ENCODE results near the gene COBL.
"Not testable (repeated sequence)": the region's sequence is repeated elsewhere in the genome, so short reads cannot be mapped to it uniquely, and the experiment has no call there.

The COBL gene

DNA sequence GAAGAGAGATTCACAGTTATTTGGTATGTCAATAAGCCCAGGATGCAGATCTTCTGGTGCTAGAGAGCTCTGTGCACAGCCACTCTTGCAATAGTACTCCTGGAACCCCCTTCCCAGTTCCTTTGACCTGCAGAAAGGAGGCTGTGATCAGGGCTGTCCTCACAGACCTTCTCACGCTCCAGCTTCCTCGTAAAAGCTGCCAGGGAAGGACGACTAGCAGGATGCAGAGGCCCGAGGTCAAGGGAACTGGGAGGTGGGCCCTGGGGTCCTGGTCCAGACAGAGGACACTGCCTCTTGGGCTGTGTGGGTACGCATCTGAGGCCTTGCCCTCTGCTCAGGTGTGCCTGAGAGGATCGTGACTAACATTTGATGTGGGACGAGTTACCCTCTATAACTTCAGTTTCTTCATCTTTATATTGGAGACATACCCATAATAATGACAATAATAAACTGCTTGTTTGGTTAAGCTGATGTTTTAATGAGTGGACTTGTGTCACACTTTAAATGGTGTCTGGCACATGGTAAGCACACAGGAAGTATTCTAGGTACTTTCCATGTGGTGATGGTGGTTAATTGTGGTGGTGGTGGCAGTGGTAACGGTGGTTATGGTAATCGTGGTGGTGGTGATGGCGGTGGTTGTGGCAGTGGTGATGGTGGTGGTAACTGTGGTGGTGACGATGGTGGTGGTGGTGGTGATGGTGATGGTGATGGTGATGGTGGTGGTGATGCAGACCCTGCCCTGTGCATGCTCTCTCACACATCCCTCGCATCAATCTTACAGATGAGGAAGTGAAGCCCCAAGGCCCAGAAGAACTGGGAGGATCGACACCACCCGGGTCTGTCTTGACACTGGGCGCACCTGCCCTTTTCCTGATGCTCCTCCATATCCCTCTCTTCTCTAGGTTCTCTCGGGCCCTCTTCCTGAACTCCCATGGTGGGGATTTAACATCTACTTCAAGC lies 298.8 kb downstream of the COBL start:
- no peak for DNase-seq

DNA sequence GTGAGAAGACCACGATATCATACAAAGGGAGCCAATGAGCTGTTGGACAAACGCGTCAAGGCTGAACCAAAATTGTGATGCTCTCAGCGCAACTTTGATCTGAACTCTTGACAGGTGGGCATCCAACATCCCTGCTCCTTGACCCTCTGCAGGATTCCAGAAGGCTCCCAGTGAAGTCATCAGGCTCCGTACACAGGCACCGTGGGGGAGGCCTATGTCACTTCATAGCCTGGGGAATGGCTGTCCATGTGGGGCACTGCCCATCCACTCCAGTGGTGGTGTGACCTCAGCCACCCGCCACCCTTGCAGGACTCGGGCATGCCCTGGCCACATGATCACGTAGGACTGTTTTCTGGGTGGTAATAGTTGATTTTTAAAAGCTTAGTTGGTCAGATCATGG lies 300.1 kb downstream of the COBL start:
- no peak for DNase-seq

DNA sequence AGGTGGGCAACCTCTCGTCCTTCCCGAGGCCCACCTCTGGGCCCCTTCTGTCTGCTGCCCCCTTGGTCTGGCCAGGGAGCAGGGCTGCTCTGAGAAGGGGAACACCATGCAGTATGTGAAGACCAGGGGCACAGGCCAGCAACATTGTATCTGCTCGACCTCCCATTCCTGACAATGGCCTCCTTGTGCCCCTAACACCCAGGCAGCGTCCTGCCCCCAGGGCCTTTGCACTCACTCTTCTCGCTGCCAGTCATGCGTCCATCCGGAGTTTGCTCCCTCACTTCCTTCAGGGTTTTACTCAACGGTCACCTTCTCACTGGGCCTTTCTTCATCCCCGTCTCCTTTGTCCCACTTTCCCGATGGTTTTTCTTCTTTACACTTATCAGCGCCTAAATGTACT lies 301.0 kb downstream of the COBL start:
- no peak for DNase-seq

DNA sequence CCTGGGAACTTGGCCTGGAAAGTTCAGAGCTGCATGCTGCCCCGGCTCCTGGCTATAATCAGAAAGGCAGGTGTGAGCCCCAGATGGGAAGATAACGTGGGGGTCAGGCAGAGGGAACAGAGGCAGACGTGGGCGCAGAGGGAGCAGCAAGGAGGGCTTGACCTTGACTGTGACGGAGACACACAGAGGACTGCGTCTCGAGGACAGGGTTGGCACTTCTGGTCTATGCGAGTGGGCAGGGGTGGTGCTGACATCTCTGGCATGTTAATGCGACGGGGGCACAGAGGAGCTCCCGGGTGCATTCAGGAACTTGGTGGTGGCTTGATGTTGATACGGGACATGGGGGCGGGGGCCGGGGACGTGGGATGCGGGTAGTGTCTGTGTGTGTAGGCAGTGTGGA lies 301.8 kb downstream of the COBL start:
- DNase-seq: no peak

DNA sequence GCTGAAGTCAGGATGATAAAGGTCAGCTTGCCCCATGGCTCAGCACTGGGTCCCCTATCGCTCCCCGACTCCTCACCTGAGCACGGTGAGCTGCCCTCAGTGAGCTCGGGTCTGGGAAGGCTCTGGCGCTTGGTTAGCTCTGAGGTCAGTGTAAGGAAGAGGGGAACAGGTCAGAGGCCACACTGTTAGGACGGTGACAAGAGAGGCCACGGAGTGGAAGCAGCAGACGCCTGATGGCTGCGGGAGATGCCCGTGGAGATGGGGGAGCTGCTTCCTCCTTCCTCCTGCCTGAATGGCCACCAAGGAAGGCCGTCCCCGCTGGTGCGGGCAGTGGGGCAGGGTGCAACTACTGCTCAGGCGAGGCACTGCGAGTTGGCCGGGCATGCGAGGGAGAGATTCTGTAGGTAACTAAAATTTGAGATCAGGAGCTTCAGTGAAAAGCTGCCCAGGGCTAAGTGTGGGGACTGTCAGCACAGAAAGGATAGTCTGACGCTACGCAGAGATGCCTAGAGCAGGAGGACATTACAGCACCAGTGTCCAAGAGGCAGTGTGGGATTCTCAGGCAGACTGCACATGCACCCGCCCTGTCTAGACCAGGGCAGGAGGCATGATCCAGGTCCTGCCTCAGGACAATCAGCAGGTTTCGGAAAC lies 302.6 kb downstream of the COBL start:
- no peak for DNase-seq

DNA sequence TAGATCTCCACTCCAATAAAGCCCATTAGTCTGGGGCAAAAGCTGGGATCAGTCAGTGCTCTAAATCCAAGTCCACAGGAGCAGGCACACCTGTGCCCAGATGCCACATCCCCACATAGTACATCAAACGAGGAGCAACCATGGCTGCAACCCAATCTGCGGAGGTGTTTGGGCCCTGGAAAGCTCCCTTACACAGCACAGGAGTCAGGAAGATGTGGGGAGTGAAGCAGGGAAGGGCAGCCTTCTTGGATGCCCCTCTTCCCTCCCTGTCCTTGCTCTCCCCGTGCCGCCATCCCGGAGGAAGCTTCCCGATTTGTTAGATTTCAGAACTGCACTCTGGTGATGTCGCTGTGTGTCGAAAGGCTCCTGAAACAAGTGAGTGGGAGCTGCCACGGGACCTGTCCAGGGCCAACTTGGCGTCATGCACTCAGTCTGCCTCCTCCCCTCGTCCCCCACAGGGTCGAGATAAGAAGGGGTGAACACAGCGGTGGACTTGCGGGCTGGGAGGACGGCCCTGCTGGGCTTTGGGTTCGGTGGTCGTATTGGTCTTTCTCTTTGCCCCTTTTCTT lies 303.3 kb downstream of the COBL start:
- no peak for DNase-seq

DNA sequence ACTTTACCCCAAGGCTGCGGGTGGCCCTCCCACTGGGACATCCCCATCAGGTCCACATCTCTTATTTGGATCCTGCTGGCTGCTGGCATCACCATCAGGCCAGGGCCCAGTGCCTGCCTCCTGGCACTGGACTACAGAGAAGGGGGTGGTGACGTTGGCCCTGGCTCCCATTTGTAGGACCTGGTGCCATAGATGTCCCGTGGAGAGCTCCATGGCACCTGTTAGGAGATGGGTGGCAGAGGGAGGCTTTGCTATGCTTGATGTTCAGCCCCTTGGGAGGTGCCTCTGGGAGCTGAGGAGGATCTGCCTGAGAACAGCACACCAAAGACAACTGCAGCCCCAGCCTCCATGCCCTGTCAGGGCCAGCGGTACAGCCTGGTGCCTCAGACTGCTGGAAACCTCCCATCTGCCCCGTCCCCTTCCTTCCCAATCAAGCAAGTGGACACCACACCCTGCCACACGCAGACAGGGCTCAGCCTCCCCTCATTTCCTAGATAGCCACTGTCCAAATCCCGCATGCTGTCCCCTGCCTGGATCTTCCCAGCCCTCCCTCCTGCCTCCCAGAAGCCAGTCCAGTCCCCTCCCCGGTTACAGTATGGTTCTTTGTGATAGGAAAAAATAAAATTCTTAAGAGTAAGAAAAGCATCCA lies 303.9 kb downstream of the COBL start:
- no peak for DNase-seq

DNA sequence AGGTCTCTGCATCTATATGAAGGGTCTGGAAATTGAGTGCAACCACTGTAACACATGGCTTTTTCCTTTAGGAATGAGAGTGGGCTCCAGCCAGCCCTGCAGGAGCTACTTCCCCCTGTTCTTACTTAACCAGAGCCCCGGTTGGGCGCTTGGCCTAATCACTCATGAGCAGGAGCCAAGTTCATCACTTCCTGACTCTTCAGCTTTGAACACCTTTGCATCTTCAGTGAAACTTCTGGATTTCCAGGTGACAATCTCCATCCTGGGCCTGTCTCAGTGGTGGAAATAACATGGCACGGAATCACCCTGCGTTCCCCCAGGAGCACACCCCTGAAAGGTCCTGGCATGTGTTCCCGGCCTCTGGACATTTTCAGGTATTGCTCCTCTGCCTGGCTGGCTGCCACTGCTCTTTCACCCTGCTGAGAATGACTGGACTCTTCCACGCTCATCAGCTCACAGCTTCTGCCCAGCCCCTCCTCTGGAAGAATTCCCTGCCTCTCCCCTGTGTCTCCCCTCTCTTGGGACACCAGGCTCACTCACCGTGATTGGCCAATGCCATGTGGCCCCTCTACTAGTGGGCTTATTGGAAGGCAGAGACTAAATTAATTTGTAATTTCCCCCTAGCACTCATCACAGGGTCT lies 304.8 kb downstream of the COBL start:
- DNase-seq: no peak

DNA sequence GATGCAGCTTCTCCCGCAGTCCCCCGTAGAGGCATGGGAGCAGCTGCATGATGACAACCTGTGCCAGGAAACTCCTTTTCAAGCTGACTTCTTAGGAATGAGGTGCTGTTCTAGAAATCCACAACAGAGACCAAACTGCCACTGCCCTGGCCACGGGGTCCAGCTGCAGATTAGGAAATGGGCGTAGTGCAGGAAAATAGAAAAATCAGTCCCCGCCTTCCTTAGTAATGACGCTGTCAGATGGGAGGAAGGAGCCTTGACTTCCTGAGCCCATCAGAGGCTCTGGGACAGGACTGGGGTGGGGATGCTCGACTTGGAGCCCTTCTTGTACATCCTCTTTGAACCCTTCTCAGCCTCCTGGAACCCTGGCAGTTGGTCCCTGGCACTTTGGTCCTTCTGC lies 306.1 kb downstream of the COBL start:
- DNase-seq: no peak

DNA sequence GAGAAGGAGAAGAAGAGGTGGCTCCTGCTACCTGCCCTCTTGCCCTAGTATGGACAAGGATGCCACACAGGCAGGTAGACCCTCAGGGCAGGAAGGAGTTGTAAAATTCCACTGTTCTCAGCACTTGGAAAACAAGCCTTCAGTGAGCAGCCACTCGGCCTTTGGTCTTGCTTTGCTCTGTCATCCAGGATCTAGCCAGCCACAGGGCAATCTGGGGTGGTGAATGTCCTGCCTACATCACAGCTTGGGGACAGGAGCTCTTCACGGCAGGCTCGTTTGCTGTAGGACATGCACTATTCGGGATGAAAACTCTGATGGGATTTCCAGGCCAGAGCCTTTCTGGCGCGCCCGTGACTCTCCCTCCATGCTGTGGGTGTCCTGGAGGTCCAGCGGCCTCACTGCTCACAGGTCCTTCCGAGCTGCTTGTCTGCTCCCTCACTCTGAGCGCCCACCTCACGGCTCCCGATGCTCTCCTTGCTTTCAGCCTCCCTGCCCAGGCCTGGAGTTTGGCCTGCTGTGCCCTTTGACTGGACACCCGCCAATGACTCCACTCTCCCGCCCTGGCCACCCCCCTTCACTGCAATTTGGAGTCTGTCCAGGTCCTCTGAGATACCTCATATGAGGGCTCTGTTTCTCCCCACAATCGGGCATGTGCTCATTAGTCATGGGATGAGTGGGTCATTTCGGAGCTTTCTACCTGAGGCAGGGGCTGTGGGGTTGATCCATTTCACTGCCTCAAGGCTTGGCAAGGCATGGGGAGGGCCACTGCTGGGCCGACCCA lies 306.7 kb downstream of the COBL start:
- DNase-seq: no peak

DNA sequence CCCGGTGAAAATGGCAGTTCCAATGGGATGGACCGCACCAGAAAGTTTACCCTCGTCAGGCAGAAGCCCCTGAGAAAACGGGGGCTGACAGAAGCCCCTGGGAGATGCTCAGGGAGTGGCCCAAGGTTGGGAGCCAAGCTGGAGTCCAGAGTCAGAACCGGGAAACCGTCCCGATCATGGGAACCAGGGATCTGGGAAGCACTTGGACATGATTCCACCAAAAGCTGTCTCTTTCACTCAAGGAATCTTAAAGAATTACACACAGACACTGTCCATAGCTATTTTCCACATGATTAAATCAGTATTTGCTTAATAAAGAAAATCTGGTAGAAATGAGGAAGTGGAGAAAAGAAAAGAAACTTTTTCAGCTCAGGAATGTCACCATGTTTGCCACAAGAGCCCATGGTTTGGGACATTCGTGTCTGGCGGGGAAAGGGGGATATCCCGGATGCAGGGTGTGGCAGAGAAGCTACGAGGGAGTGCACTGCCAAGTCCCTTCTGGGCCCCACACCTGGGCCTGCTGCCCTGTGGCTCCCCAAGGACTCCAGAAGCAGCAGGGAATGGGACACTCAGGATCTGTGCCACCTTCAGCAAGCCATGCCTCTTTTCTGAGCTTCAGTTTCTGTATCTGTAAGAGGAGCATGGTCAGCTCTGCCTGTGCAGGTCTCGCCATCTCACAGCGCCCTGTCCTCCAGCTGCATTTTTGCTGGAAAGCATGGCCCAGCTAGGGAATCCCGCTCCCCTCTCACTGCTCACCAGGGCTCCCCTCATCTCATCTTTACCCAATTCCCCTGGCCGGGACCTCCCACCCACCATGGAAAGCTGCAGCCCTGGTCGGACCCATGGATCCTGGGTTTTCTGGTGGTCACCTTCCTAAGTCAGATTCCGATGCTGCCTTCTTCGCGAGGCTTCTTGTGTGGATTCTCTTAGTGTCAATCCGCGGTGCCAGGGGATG lies 308.8 kb downstream of the COBL start:
- no peak for DNase-seq

DNA sequence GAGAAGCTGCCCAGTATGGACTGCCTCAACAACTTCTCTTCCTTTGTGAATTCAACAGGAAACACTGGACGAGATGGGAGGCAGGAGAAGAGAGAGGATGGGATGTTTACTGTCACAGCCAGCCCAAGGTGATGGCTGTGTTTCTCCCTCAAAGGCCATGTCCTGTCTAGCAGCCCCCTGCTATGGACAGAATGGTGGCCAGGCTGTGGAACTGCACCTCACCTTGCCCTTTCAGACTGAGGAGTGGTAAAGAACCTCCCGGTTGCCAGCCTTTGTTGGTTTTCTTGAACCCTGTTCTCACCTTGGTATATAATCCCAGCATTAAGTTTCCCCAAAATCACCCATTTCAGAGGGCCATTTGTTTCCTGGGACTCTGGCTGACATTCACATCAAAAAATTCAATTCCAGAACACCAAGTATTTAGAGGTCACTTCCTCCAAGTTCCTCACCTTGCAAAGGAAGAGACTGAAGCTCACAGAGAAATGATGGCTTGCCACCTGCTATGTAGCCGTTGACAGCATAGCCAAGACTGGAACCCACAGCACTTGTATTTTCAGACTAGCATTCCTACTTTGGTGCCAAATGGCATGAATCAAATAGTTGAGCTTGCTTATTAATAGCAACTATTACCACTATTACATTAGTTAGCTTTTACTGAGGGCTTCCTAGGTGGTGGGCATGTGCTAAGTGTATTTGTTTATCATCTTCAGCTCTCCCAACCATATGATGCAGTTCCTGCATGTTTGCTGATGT lies 309.9 kb downstream of the COBL start:
- DNase-seq: no peak

DNA sequence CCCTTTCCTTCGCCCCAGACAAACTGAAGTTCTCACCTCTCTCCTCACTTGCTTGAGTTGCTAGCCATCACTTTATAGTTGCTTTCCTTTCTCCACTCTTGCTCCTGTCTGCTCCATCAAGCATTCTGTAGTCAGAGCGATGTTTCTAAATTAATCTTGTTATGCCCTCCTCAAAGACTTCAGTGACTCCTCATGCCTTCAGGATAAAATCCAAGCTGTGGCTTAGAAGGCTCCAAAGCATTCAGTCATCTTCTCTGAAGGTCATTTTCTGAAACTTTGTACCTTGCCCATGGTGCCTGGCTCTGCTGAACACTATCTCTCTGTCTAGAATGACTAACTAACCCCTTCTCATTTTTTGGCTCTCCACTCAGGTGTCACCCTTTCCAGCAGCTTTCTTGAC lies 311.5 kb downstream of the COBL start:
- no peak for DNase-seq

DNA sequence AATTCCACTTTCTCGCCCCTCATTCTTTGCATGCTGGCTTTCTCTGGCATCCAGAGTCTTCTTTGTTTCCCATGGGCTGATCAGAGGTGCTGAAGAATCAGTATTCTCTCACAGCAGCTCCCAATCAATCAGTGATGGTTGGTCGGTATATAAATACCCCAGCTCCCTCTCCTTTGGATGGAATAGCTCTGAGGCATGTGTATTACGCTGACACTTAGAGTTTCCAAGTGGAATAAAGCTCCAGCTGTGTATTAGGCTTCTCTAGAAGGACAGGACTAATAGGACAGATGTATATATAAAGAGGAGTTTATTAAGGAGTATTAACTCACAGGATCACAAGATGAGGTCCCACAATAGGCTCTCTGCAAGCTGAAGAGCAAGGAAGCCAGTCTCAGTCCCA lies 315.7 kb downstream of the COBL start:
- no peak for DNase-seq

DNA sequence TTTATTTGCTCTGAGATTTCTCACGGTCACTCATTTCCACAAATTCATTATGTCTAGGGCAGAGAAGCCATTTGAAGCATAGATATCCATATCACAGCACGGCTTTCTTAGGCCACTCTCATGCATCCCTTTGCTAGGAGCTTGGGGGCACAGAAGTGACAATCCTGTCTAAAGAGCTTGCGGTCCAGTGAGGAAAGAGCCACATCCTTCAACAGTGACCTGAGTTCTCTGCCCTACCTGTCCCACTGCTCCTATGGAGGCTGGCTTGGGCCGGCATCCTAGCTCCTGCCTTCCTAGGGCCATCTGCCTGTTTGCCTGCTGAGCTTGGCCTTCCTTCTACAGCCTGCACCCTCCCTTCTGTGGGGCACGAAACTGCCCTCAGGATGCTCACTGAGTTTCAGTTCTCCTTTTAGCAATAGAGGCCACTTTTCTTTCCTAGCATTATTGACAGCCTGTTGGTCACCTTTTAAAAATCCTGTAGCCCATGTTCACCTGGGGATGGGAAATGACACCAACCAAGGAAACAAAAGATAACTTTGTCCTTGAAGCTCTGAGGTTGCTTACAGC lies 321.8 kb downstream of the COBL start:
- no peak for DNase-seq

DNA sequence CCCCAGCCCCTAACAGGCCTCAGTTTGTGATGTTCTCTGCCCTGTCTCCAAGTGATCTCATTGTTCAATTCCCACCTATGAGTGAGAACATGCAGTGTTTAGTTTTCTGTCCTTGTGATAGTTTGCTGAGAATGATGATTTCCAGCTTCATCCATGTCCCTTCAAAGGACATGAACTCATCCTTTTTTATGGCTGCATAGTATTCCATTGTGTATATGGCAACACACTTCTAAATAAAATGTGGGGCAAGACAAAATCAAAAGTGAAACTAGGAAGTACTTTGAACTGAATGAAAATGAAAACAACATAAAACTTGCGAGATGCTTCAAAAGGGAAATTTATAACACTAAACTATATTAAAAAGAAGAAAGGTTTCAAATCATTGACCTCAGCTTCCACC lies 326.4 kb downstream of the COBL start:
- not testable (repeated sequence) for DNase-seq

DNA sequence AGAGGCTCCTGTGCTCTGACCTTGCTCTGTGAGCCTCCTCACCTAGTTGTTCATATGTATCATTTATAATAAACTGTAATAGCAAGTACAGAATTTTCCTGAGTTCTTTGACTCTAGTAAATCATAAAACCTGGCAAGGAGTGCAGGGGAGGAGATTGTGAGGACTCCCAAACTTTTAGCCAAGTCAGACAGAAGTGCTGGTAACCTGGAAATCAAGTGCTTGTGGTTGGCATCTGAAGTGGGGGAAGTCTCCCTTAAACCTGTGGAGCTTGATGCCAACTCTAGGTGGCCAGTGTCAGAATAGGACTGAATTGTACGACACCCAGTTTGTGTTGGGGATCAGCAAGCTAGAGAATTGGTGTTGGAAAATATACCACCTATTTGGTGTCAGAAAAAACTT lies 327.6 kb downstream of the COBL start:
- DNase-seq: no peak

DNA sequence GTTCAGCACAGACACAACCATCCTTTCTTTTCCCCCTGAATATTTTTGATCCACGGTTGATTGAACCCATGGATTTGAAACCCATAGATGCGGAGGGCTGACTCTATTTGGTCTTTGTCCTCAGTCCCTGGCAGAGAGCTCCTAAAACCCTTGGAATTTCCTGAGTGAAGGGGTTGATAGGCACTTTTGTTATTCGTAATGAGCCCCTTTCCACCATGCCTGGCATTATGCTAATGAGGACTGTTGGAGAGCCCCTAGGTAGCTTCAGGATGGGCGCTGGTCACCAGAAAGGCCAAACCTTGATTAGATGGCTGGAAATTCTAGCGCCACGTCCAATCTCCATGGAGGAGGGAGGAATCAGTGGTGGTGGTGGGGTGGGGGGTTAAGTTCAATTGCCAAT lies 328.1 kb downstream of the COBL start:
- no peak for DNase-seq

DNA sequence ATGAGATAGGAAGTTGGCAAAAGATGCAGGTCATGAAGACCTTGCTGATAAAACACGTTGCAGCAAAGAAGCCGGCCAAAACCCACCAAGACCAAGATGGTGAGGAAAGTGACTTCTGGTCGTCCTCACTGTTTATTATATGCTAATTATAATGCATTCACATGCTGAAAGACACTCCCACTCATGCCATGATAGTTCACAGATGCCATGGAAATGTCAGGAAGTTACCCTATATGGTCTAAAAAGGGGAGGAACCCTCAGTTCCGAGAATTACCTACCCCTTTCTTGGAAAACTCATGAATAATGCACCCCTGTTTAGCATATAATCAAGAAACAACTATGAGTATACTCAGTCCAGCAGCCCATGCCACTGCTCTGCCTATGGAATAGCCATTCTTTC lies 331.5 kb downstream of the COBL start:
- no peak for DNase-seq

DNA sequence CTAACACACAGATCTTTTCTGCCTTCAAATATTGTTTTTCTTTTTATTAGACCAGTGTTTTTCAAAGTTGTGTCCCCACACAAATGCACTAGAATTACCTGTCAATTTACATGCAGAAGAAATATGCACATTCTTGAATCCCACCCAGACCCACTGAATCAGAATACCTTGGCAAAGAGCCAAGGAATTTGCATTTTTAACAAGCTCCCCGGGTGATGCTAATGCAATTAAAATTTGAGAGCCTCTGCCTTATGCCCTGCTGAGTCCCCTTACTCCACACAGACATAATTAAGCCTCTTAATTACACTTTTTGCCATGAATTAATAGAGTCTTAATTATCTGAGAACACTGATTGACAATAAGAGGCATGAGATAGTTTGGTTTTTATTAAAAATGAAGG lies 332.8 kb downstream of the COBL start:
- DNase-seq: no peak
